ENCODE results near the gene GCC1. TPM values are rescaled to one million over a fixed set of nuclear protein-coding genes. Genes with fewer than 3 reads are reported as not detected.

The GCC1 gene
- 23.4 and 25.7 TPM in 2 replicates for total RNA-seq (2014; rRNA removed)
- polyA plus RNA-seq (2012): 12.9 TPM

GRCh38 chr7:127585044-127585953 is at the start of gene GCC1:
Gene GCC1 (minus strand): TSS chr7:127585596. CDS start chr7:127585182, 414 bp downstream.
- peak; percentile 84 for DNase-seq (ENCODE audit: low read depth)

- no peak for DNase-seq (ENCODE audit: low read depth)
These were observed 47.0 kb upstream of the GCC1 start for GRCh38 chr7:127632276-127632910.

DNA sequence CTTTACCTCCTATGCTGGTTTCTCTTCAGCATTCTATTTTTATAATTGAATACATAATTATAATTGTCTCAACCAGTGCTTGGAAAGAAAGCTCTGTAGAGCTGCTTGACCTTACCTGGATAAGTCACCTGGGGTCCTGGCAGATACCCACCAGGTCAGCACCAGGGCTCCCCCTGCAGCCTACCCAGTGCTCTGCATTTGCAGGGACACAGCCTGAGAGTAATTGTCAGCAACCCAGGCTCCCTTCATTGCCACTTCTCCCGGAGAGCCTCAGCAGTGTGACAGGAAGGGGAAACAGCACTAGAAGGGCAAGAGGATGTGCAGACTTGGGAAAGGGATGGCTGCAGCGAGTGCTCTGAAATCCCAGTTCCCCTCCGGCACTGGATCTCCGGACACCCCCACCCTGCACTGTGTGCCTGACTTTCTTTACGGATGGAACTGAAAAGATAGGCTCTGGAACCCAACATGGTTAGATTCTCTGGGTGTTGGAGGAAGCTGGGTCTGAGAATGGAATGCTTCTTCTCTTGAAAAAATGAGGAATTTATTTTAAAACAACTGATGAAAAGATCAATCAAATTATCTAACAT is 44.0 kb upstream of the GCC1 start:
- DNase-seq (ENCODE audit: low read depth): no peak

DNA sequence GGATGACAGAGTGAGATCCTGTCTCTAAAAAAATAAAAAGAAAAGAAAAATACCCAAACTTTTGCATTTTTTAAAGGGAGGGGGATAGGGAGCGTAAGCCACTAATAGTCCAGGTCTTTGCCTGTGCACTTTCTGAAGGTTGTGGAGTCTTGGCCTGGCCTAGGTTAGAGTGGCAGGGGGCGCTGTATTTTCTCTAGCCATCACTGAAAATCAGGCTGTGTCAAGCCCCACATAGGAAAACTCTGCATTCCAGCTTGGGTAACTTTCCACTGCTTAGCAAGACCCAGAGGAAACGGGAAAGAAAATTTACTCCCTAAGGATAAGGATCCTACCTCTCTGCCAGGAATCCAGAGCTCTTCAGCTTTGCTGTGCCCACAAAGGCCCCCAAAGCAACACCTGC is 43.0 kb upstream of the GCC1 start:
- no peak for DNase-seq (ENCODE audit: low read depth)

DNA sequence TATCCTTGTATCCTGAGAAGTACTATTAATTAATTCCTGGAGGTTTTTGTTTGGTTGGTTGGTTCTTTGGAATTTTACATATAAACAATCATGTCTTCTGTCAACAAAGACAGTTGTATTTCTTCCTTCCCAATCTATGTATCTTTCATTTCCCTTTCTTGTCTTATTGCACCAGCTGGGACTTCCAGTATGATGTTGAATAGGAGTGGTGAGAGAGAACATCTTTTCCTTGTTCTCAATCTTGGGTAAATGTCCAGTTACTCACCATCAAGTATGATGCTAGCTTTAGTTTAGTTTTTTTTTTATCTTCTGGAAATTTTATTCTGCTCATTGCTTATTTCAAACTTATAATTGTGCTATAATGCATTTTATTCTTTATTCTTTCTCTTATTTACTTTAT is 39.9 kb upstream of the GCC1 start:
- DNase-seq (ENCODE audit: low read depth): no peak

DNA sequence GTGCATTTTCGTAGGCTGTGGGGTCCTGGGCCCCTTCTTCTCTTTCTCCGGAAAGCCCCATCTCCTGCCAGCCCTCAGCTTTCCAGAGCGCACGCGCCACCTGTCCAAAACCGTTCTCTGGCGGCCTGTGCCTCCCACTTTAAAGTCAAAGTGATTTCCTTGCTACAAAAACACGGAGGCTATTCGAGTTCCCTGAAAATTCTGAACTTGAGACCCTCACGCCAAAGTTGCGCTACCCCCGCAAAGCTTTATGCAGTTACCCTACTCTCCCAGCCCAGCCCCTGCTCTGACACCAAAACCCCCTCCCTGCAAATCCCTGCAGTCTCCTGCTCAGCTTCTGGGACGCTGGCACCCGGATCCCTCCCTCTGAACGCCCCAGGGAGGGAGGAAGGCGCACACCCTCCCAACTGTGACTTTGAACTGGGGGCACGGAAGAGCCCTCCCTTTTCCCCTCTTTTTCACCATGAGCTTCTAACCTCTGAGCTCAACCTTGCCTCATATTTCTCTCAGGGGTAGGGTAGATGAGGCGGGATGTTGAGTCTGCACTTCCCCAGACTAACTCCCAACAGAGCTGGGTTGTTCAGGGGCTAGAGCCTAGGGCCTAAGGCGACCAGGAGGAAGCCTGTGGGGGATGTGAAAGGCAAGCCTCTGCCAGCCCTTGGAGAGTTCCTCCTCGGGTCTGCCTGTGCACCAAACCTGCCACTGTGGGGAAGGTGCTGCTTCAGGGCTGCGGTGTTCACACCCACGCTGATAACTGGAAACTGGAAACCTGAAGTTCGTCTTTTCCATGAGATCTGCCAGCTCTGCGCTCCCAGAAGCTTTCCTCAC is 35.2 kb upstream of the GCC1 start:
- DNase-seq (ENCODE audit: low read depth): no peak

GRCh38 chr7:127619681-127620405 is 34.4 kb upstream of the GCC1 start:
- DNase-seq (ENCODE audit: low read depth): no peak

DNA sequence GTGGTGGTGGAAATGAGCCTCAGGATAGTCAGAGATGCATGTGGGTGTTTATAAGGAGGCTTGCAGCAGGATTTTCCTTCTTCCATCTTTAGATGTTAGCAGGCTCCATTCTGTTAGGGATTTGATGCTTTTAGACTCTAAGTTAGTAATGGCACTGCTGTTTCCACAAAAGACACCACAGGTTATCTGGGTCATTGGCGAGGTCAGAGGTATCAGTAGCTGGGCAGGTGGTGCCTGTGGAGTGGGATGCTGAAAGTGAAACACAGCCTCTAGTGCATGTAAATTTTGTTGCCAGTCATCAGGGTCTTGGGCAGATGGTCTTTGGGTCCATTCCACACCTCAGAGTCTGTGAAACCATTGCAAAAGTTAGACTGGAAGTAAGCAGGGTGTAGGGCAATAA is 33.4 kb upstream of the GCC1 start:
- DNase-seq (ENCODE audit: low read depth): no peak

GRCh38 chr7:127618042-127618441 is 32.6 kb upstream of the GCC1 start, which contains the start of gene PAX4:
Gene PAX4 (minus strand): TSS chr7:127618142. CDS start chr7:127615928, 2,214 bp downstream.
- DNase-seq (ENCODE audit: low read depth): no peak

- no peak for DNase-seq (ENCODE audit: low read depth)
These were observed 31.3 kb upstream of the GCC1 start for GRCh38 chr7:127616724-127617123.

GRCh38 chr7:127612263-127612662 is 26.9 kb upstream of the GCC1 start:
- no peak for DNase-seq (ENCODE audit: low read depth)

DNA sequence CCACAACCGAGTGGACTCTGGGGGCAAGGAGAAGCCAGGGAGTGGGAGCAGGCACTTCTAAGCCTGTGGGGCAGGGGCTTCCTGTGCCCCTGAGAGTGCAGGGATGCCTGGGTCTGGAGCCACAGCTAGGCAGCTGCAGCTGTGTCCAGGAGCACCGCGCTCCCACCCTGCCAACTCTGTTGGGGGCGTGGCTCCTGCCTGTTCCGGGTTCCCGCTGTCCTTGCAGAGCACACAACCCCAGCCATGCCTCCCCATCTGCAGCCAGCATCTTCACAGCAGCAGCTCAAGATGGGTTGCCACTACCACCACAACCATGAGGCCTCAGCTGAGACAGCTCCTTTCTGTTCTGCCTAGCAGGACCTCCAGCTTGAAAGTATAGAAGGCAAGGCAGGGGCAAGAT is 23.9 kb upstream of the GCC1 start:
- no peak for DNase-seq (ENCODE audit: low read depth)

GRCh38 chr7:127608446-127608845 is 23.1 kb upstream of the GCC1 start:
- DNase-seq (ENCODE audit: low read depth): no peak

GRCh38 chr7:127600885-127601284 is 15.5 kb upstream of the GCC1 start:
- DNase-seq (ENCODE audit: low read depth): no peak

- DNase-seq (ENCODE audit: low read depth): no peak
These were observed 12.9 kb upstream of the GCC1 start for GRCh38 chr7:127598318-127598717.

DNA sequence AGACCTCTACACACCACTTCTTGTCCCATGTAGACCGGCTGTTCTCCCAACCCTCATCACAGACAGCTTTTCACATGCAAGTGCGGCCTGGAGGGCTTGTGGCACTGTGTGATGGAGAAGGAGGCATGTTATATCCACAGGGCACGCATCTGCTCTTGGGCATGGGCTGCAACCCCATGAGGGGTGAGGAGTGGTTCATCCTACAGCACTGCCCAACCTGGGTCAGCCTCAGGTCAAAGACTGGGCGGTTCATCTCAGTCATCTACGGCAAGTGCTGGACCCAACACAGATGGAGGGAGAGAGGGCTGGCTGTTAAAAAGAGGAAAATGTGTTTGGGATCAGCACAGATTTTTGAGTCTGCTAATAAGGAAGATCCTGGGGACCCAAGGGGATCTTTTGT is 10.3 kb upstream of the GCC1 start:
- DNase-seq (ENCODE audit: low read depth): no peak

DNA sequence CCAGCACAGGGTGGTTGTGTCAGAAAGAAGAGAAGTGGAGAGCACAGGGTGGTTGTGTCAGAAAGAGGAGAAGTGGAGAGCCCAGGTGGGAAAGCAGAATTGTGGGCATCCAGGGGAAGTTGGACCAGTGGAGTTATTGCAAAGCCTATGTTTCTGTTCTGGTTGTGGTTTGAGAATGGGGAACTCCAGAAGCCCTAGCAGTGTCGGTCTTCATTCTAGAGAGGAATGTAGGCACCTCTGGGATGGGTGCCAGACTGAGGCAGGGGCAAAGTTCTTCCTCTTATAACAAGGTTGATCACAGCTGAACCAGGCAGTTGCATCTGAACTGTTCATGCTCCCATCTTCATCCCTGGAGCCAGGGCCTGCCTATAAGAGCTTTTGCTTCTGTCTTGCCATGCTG is 9.1 kb upstream of the GCC1 start:
- DNase-seq (ENCODE audit: low read depth): no peak

DNA sequence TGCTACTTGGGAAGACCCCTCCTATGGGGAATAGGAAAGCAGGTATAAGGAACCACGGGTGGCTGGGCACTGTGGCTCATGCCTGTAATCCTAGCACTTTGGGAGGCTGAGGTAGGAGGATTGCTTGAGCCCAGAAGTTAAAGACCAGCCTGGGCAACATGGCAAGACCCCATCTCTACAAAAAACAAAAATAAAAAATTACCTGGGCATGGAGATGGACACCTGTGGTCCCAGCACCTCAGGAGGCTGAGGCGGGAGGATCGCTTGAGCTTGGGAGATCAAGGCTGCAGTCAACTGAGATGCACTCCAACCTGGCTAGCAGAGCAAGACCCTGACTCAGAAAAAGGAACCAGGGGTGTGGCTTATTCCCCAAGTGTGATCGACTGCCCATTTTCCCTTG is 7.2 kb upstream of the GCC1 start:
- DNase-seq (ENCODE audit: low read depth): no peak

- no peak for DNase-seq (ENCODE audit: low read depth)
These were observed 6.2 kb upstream of the GCC1 start for GRCh38 chr7:127591591-127591990.

GRCh38 chr7:127591189-127591588 is 5.8 kb upstream of the GCC1 start:
- DNase-seq (ENCODE audit: low read depth): no peak

- DNase-seq (ENCODE audit: low read depth): no peak
These were observed 4.5 kb upstream of the GCC1 start for GRCh38 chr7:127589896-127590295.
